ENCODE measurements around the gene TEDDM1.

DNA sequence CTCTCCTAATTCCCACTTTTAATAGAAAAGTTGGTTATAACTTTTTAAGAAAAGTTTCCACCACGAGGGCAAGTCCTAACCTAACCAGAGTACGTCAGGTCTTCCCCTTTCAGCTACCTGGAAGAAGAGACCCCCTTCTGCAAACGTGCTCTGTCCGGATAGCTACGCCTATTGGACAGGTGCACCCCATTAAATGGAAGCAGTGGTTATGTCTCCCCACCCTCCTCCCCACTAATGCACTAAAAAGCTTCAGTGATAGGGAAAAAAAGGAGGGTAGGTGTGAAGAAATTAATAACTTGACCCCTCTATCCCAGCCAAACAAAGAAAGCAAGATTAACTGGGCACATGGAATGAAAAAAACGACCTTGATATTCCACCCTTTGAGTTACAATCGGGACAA lies 16.5 kb downstream of the TEDDM1 start:
- TF ChIP-seq, protein P1, sequence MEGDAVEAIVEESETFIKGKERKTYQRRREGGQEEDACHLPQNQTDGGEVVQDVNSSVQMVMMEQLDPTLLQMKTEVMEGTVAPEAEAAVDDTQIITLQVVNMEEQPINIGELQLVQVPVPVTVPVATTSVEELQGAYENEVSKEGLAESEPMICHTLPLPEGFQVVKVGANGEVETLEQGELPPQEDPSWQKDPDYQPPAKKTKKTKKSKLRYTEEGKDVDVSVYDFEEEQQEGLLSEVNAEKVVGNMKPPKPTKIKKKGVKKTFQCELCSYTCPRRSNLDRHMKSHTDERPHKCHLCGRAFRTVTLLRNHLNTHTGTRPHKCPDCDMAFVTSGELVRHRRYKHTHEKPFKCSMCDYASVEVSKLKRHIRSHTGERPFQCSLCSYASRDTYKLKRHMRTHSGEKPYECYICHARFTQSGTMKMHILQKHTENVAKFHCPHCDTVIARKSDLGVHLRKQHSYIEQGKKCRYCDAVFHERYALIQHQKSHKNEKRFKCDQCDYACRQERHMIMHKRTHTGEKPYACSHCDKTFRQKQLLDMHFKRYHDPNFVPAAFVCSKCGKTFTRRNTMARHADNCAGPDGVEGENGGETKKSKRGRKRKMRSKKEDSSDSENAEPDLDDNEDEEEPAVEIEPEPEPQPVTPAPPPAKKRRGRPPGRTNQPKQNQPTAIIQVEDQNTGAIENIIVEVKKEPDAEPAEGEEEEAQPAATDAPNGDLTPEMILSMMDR (optimal IDR thresholded peaks at IDR 0.05 in 1 of 3, IDR thresholded peaks at IDR 0.05 in 1 of 3, conservative IDR thresholded peaks at IDR 0.05 in 1 of 3; ENCODE audit: extremely low read depth in 1 of 3, insufficient read depth in 2 of 3, low read length in 3 of 3) = no peak
- TF ChIP-seq EZH2 (IDR thresholded peaks at IDR 0.05; ENCODE audit: low read length) = no peak
